AG10803 (cell line): ENCODE results near the gene ATP8A2.

Source experiments
- DNase-seq: peaks from one replicate; pipeline ENCODE4 v3.0.0; 2010; ENCODE audit warnings: low read depth
- H3K4me3 ChIP-seq: 2 replicates; pipeline ENCODE4 v1.5.1; 2011; ENCODE audit warnings: mild to moderate bottlenecking, low read length, control low read depth
- CTCF ChIP-seq: conservative IDR thresholded peaks from 2 replicates; pipeline ENCODE4 v1.5.1; 2011; ENCODE audit warnings: mild to moderate bottlenecking, low read length, control low read depth, inconsistent platforms

The ATP8A2 gene

GRCh38 chr13:25882466-25883357 lies 510.9 kb downstream of the ATP8A2 start:
- H3K4me3 ChIP-seq = no peak overlapping the region
- TF ChIP-seq CTCF = no peak
- no peak for DNase-seq

- H3K4me3 ChIP-seq = no peak overlapping the region
- no peak for DNase-seq
- TF ChIP-seq CTCF = no peak
Measured at GRCh38 chr13:25885418-25885817, 513.6 kb downstream of the ATP8A2 start.

- H3K4me3 ChIP-seq = no peak overlapping the region
- DNase-seq = peak; percentile 12
- TF ChIP-seq CTCF = no peak
Measured at GRCh38 chr13:25886438-25887214, 514.9 kb downstream of the ATP8A2 start.

GRCh38 chr13:25887962-25888655 lies 516.3 kb downstream of the ATP8A2 start:
- no peak for DNase-seq
- H3K4me3 ChIP-seq = no peak overlapping the region

GRCh38 chr13:25890671-25891212 lies 519.0 kb downstream of the ATP8A2 start:
- TF ChIP-seq CTCF = no peak
- DNase-seq = no peak
- H3K4me3 ChIP-seq = no peak overlapping the region

More at GRCh38 chr13:25887962-25888655, 516.3 kb downstream of the ATP8A2 start:
- no peak for TF ChIP-seq CTCF

- no peak for TF ChIP-seq CTCF
- no peak overlapping the region for H3K4me3 ChIP-seq
- DNase-seq = no peak
Measured at GRCh38 chr13:25898991-25899390, 527.2 kb downstream of the ATP8A2 start.
